CD4-positive, alpha-beta T cell (primary cell): ENCODE measurements around the gene CFAP47. TPM values are rescaled to one million over a fixed set of nuclear protein-coding genes. Genes with fewer than 3 reads are reported as not detected.
"Not testable (repeated sequence)": the region's sequence is repeated elsewhere in the genome, so short reads cannot be mapped to it uniquely, and the experiment has no call there.

Experiments
- ATAC-seq: fragments of 200-7000 bp; cut with Tn5 transposase; one replicate; pipeline ENCODE4 v1.10.0; 2022; ENCODE audit warnings: mild to moderate bottlenecking; ENCODE audit not compliant: poor library complexity
- CTCF ChIA-PET: fragments of 350-600 bp; sonication (Branson Sonifier 250); formaldehyde crosslinking; loops from one replicate; lab custom pipeline; 2021; ENCODE audit warnings: antibody characterized with exemption, inconsistent platforms; lab: Charles Lee
- POLR2A ChIA-PET: fragments of 350-600 bp; sonication (Branson Sonifier 250); formaldehyde crosslinking; loops from one replicate; lab custom pipeline; 2021; ENCODE audit warnings: antibody characterized with exemption, inconsistent platforms; lab: Charles Lee
- DNase-seq, 14 experiments: peaks; one replicate each; pipeline ENCODE4 v3.0.0-alpha.2; 2013 to 2020; ENCODE audit warnings: mixed read lengths in 2 of 14
- H3K27ac ChIP-seq, 2 donors: one replicate each; pipeline versions ENCODE4 v1.5.1 to v1.7.0; 2013; ENCODE audit warnings: low read length in 2 of 2, low read depth in 1 of 2, mild to moderate bottlenecking in 1 of 2
- H3K27me3 ChIP-seq, 2 experiments: 1 replicate in 1 of 2; 2 replicates in 1 of 2; pipeline versions ENCODE4 v1.6.1 to v1.7.0; 2013; ENCODE audit warnings: low read length in 2 of 2, control low read depth in 1 of 2, mild to moderate bottlenecking in 1 of 2, moderate library complexity in 1 of 2; ENCODE audit not compliant: insufficient read depth in 2 of 2, control insufficient read depth in 1 of 2
- H3K36me3 ChIP-seq: one replicate; pipeline ENCODE4 v1.6.1; 2013; ENCODE audit warnings: low read length, control low read depth; ENCODE audit not compliant: insufficient read depth
- H3K4me1 ChIP-seq: one replicate; pipeline ENCODE4 v1.6.1; 2013; ENCODE audit warnings: low read length, control low read depth; ENCODE audit not compliant: insufficient read depth
- H3K4me3 ChIP-seq: one replicate; pipeline ENCODE4 v1.5.1; 2013; ENCODE audit warnings: mild to moderate bottlenecking, low read length, moderate library complexity
- H3K9me3 ChIP-seq, 2 experiments: 1 replicate in 1 of 2; 2 replicates in 1 of 2; pipeline versions ENCODE4 v1.6.1 to v1.7.0; 2013; ENCODE audit warnings: low read length in 2 of 2, mild to moderate bottlenecking in 2 of 2, control low read depth in 1 of 2, moderate library complexity in 1 of 2; ENCODE audit not compliant: control insufficient read depth in 1 of 2, insufficient read depth in 1 of 2
- H3K27ac Mint-ChIP-seq: one replicate; pipeline ENCODE4 v1.8.0; 2020; ENCODE audit warnings: mixed read lengths
- H3K27me3 Mint-ChIP-seq: one replicate; pipeline ENCODE4 v1.8.0; 2021; ENCODE audit warnings: mixed read lengths
- H3K36me3 Mint-ChIP-seq: one replicate; pipeline ENCODE4 v1.8.0; 2021; ENCODE audit warnings: low read depth, mixed read lengths
- H3K4me1 Mint-ChIP-seq: one replicate; pipeline ENCODE4 v1.8.0; 2021; ENCODE audit warnings: low read depth, mixed read lengths
- H3K4me3 Mint-ChIP-seq: one replicate; pipeline ENCODE4 v1.8.0; 2020; ENCODE audit warnings: mild to moderate bottlenecking, mixed read lengths
- H3K9me3 Mint-ChIP-seq: one replicate; pipeline ENCODE4 v1.8.0; 2020; ENCODE audit warnings: mixed read lengths
- intact Hi-C, 2 experiments: fragments of 100-400 bp; cut with DNase I in 1 of 2; cut with micrococcal nuclease in 1 of 2; formaldehyde crosslinking; loops; one replicate each; pipeline versions ENCODE4 v1.15.1 to v1.9.0; 2023 to 2025; cut with DNase I, micrococcal nuclease
- total RNA-seq, 174 experiments: library from RNA in 2 of 174; stranded (reverse) in 2 of 174; gene quantifications; one replicate each; pipeline ENCODE4 v1.2.3 and lab custom pipeline; 2021 to 2026
- TF ChIP-seq, protein P1 (sequence below): fragments of 200-600 bp; IDR thresholded peaks from one replicate; pipeline ENCODE4 v1.8.0; 2022; ENCODE audit warnings: antibody characterized with exemption, mild to moderate bottlenecking

Gene CFAP47
- total RNA-seq, 2 experiments from 2014 or later, result not detected

- Histone ChIP-seq H3K36me3 (no peaks in the 10 kb centered on the region), H3K9me3 (no peaks in the 10 kb centered on the region), H3K27me3 (no peaks in the 10 kb centered on the region), H3K4me1 (no peaks in the 10 kb centered on the region), H3K4me3 (no peak overlapping the region), H3K27ac (no peak overlapping the region)
- Mint-ChIP-seq H3K4me3 (no peak overlapping the region), H3K4me1 (no peaks in the 10 kb centered on the region), H3K36me3 (no peaks in the 10 kb centered on the region), H3K27me3 (no peaks in the 10 kb centered on the region), H3K27ac (no peak overlapping the region), H3K9me3 (no peaks in the 10 kb centered on the region)
- POLR2A ChIA-PET, result no interaction called here
- DNase-seq, result no peak
- CTCF ChIA-PET, result no interaction called here
- intact Hi-C loops, result no loop called here
- TF ChIP-seq, protein P1, sequence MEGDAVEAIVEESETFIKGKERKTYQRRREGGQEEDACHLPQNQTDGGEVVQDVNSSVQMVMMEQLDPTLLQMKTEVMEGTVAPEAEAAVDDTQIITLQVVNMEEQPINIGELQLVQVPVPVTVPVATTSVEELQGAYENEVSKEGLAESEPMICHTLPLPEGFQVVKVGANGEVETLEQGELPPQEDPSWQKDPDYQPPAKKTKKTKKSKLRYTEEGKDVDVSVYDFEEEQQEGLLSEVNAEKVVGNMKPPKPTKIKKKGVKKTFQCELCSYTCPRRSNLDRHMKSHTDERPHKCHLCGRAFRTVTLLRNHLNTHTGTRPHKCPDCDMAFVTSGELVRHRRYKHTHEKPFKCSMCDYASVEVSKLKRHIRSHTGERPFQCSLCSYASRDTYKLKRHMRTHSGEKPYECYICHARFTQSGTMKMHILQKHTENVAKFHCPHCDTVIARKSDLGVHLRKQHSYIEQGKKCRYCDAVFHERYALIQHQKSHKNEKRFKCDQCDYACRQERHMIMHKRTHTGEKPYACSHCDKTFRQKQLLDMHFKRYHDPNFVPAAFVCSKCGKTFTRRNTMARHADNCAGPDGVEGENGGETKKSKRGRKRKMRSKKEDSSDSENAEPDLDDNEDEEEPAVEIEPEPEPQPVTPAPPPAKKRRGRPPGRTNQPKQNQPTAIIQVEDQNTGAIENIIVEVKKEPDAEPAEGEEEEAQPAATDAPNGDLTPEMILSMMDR, result no peak
- no peak for ATAC-seq
Observed at GRCh38 chrX:36071061-36071460, 151.5 kb downstream of the CFAP47 start.

DNA sequence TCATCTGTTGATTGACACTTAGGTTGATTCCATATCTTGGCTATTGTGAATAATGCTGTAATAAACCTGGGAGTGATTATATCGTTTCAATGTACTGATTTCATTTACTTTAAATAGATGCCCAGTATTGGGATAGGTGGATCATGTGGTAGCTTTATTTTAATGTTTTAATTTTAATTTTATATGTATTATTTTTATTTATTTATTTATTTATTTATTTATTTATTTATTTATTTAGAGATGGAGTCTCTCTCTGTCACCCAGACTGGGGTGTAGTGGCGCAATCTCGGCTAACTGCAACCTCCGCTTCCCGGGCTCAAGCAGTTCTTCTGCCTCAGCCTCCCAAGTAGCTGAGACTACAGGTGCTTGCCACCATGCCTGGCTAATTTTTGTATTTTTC, 155.5 kb downstream of the CFAP47 start:
- H3K9me3 Mint-ChIP-seq, H3K4me3 Mint-ChIP-seq, H3K9me3 ChIP-seq, intact Hi-C loops, H3K27ac ChIP-seq, CTCF ChIA-PET, ATAC-seq, H3K27ac Mint-ChIP-seq, H3K4me3 ChIP-seq, H3K36me3 ChIP-seq, DNase-seq, POLR2A ChIA-PET, H3K36me3 Mint-ChIP-seq, H3K27me3 ChIP-seq, H3K4me1 Mint-ChIP-seq, H3K4me1 ChIP-seq, H3K27me3 Mint-ChIP-seq: not testable (repeated sequence)

- Histone ChIP-seq H3K36me3 (no peaks in the 10 kb centered on the region), H3K4me3 (no peak overlapping the region), H3K27me3 (no peaks in the 10 kb centered on the region), H3K4me1 (no peaks in the 10 kb centered on the region), H3K9me3 (no peaks in the 10 kb centered on the region), H3K27ac (no peak overlapping the region)
- Mint-ChIP-seq H3K36me3 (no peaks in the 10 kb centered on the region), H3K27me3 (no peaks in the 10 kb centered on the region), H3K4me1 (no peaks in the 10 kb centered on the region), H3K4me3 (no peak overlapping the region), H3K27ac (no peak overlapping the region), H3K9me3 (no peaks in the 10 kb centered on the region)
- ChIA-PET CTCF (no interaction called here), POLR2A (no interaction called here)
- ATAC-seq (no peak), DNase-seq (no peak)
- intact Hi-C loops, result no loop called here
- TF ChIP-seq, protein P1, result no peak
Observed at GRCh38 chrX:36083256-36083655, 163.7 kb downstream of the CFAP47 start.

DNA sequence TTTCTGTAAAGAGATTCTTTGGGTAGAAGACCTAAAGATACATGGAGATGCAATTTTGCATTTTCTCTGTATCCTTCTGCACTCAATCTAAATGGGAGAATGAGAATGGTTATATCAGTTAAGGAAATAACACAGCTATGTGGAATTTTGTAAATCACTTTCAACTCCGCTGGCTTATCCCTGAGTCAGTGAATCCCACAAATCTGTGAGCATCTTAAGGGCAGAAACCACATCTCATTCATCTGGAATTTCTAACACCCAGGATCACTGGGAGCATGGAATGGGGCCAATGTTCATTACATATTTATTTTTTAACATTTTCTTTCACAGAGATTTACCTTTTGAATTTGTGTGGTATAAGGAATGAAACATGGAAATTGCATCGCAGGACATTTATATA, 167.8 kb downstream of the CFAP47 start:
- Mint-ChIP-seq H3K36me3 (no peaks in the 10 kb centered on the region), H3K4me3 (no peak overlapping the region), H3K4me1 (no peaks in the 10 kb centered on the region), H3K27me3 (no peaks in the 10 kb centered on the region), H3K9me3 (no peaks in the 10 kb centered on the region), H3K27ac (no peak overlapping the region)
- ATAC-seq, result no peak
- Histone ChIP-seq H3K27me3 (no peaks in the 10 kb centered on the region), H3K36me3 (no peaks in the 10 kb centered on the region), H3K9me3 (peaks cover 0 to 4% of the 10 kb centered on the region in 2 experiments), H3K4me1 (no peaks in the 10 kb centered on the region), H3K27ac (no peak overlapping the region), H3K4me3 (no peak overlapping the region)
- TF ChIP-seq, protein P1, result no peak
- CTCF ChIA-PET, result no interaction called here
- POLR2A ChIA-PET, result no interaction called here
- intact Hi-C loops, result no loop called here
- no peak for DNase-seq

- H3K4me1 ChIP-seq, H3K4me3 Mint-ChIP-seq, POLR2A ChIA-PET, H3K9me3 Mint-ChIP-seq, H3K27me3 Mint-ChIP-seq, H3K27ac ChIP-seq, H3K4me1 Mint-ChIP-seq, H3K4me3 ChIP-seq, H3K27me3 ChIP-seq, DNase-seq, H3K36me3 ChIP-seq, ATAC-seq, H3K36me3 Mint-ChIP-seq, H3K9me3 ChIP-seq, H3K27ac Mint-ChIP-seq, intact Hi-C loops, CTCF ChIA-PET: not testable (repeated sequence)
Observed at GRCh38 chrX:36088939-36089338, 169.4 kb downstream of the CFAP47 start.
